Activated CD4-positive, alpha-beta T cell treated with anti-CD3 and anti-CD28 coated beads for 1 hour (primary cell): ENCODE results near the gene MTHFS.
A peak's percentile ranks its signal among the peaks of the same experiment; 100 is the strongest.
"Not testable (repeated sequence)": the region's sequence is repeated elsewhere in the genome, so short reads cannot be mapped to it uniquely, and the experiment has no call there.

ENCODE experiments used
- DNase-seq: peaks from one replicate; pipeline ENCODE4 v3.0.0-alpha.2; 2020

The MTHFS gene

GRCh38 chr15:79896634-79897379 lies at the start of gene MTHFS:
Gene MTHFS, minus strand, starts transcription at chr15:79897014. Its CDS starts 26 bp downstream, at chr15:79896988.
- DNase-seq: peak; percentile 67

- DNase-seq: no peak
These were observed 47.8 kb upstream of the MTHFS start for GRCh38 chr15:79944622-79945021.

- DNase-seq: no peak
These were observed 47.0 kb upstream of the MTHFS start for GRCh38 chr15:79943820-79944219.

- DNase-seq: no peak
These were observed 46.1 kb upstream of the MTHFS start for GRCh38 chr15:79942741-79943481.

- DNase-seq: no peak
These were observed 42.6 kb upstream of the MTHFS start for GRCh38 chr15:79939399-79939798.

GRCh38 chr15:79938143-79938542 lies 41.3 kb upstream of the MTHFS start:
- DNase-seq: no peak

- not testable (repeated sequence) for DNase-seq
These were observed 38.9 kb upstream of the MTHFS start for GRCh38 chr15:79935556-79936201.

- no peak for DNase-seq
These were observed 36.4 kb upstream of the MTHFS start for GRCh38 chr15:79933231-79933630.

- DNase-seq: no peak
These were observed 35.6 kb upstream of the MTHFS start for GRCh38 chr15:79932447-79932846.

- DNase-seq: no peak
These were observed 33.7 kb upstream of the MTHFS start for GRCh38 chr15:79930516-79930915.

GRCh38 chr15:79929412-79929811 lies 32.6 kb upstream of the MTHFS start:
- DNase-seq: no peak

GRCh38 chr15:79926116-79926515 lies 29.3 kb upstream of the MTHFS start:
- not testable (repeated sequence) for DNase-seq

- no peak for DNase-seq
These were observed 27.6 kb upstream of the MTHFS start for GRCh38 chr15:79924379-79924778.

- peak; percentile 98 for DNase-seq
These were observed 26.8 kb upstream of the MTHFS start for GRCh38 chr15:79923515-79924169.

- DNase-seq: peak; percentile 54
These were observed 26.3 kb upstream of the MTHFS start for GRCh38 chr15:79923079-79923514.

GRCh38 chr15:79922512-79923078 lies 25.8 kb upstream of the MTHFS start:
- no peak for DNase-seq

GRCh38 chr15:79919749-79920511 lies 23.1 kb upstream of the MTHFS start:
- no peak for DNase-seq

- DNase-seq: no peak
These were observed 22.4 kb upstream of the MTHFS start for GRCh38 chr15:79919090-79919748.

GRCh38 chr15:79918278-79918677 lies 21.5 kb upstream of the MTHFS start:
- DNase-seq: no peak

- DNase-seq: no peak
These were observed 19.8 kb upstream of the MTHFS start for GRCh38 chr15:79916502-79917132.
